ENCODE results near the gene TMSB15B.
"Not testable (repeated sequence)": the region's sequence is repeated elsewhere in the genome, so short reads cannot be mapped to it uniquely, and the experiment has no call there.

Gene TMSB15B

DNA sequence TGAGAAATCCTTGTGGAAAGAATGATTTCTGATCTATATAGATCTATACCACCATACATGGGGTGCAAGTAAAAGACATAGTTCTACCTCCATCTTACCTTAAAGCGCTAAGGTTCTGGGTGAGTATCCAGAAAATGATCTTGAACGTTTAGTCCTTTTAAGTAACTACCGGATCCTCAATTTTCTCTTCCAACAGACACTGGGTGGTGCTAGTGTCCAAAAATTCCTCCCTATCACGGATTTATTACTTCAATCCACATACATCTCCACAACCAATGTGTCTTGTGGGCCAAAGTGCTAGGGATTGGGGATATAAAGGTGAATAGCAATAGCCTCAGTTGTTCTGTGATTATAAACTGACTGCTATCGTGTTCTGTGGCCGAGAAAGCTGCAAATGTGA is 1.8 kb upstream of the TMSB15B start:
- not testable (repeated sequence) for H3K27me3 Mint-ChIP-seq, H3K9me3 Mint-ChIP-seq

GRCh38 chrX:103983508-103983907 is 21.1 kb downstream of the TMSB15B start:
- H3K27ac Mint-ChIP-seq; H3K27me3 Mint-ChIP-seq; H3K4me3 Mint-ChIP-seq; H3K9me3 Mint-ChIP-seq; H3K36me3 Mint-ChIP-seq (ENCODE audit: low read depth); H3K4me1 Mint-ChIP-seq (ENCODE audit: low read depth): not testable (repeated sequence)

More for the DNA sequence above, 1.8 kb upstream of the TMSB15B start:
- H3K27ac Mint-ChIP-seq; H3K4me3 Mint-ChIP-seq; H3K36me3 Mint-ChIP-seq (ENCODE audit: low read depth); H3K4me1 Mint-ChIP-seq (ENCODE audit: low read depth): not testable (repeated sequence)

DNA sequence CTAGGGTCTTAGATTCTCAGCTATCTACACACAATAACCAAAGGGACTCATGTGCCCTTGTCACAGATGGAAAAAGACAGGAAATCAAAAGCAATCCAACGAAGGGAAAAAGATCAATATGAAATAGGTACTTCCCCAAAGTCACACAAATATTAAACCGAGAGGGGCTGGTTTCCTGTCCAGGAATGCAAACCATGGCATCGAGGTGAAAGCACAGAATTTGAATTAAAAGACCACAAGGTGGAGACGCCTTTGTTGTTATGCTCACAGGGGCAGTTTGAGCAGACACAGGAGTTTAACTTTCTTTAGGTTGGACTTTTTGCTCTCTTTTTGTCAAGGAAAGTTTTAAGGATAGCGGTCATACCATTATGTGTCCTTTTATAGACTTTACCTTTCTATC is 36.8 kb downstream of the TMSB15B start:
- Mint-ChIP-seq H3K36me3 (ENCODE audit: low read depth) (no peaks in the 10 kb centered on the region), H3K27me3 (no peaks in the 10 kb centered on the region), H3K9me3 (no peaks in the 10 kb centered on the region), H3K27ac (no peak overlapping the region), H3K4me3 (no peak overlapping the region), H3K4me1 (ENCODE audit: low read depth) (no peaks in the 10 kb centered on the region)

GRCh38 chrX:104008831-104009230 is 46.4 kb downstream of the TMSB15B start:
- no peaks in the 10 kb centered on the region for H3K27me3 Mint-ChIP-seq
- H3K36me3 Mint-ChIP-seq (ENCODE audit: low read depth), result no peaks in the 10 kb centered on the region
- no peak overlapping the region for H3K4me3 Mint-ChIP-seq
- no peaks in the 10 kb centered on the region for H3K9me3 Mint-ChIP-seq
- H3K27ac Mint-ChIP-seq, result no peak overlapping the region
- H3K4me1 Mint-ChIP-seq (ENCODE audit: low read depth), result no peaks in the 10 kb centered on the region

DNA sequence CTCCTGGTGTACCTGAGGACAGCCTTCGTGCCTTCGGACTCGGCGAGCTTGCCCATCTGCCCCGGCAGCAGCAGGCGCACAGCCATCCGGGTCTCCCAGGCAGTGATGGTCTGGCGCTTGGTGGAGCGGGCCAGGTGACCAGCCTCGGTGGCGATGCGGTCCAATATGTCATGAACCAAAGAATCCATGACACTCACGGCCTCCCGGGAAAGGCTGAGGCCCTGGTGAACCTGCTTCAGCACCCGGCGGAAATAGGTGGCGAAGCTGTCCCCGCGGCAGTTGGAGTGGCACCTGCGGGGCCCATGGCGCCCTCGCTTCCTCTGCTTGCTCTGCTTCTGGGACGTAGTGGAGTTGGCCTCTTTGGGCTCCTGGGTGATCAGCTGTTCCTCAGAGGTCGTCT is 50.7 kb downstream of the TMSB15B start:
- Mint-ChIP-seq H3K27ac (no peak overlapping the region), H3K4me1 (ENCODE audit: low read depth) (no peaks in the 10 kb centered on the region), H3K9me3 (no peaks in the 10 kb centered on the region), H3K27me3 (no peaks in the 10 kb centered on the region), H3K4me3 (no peak overlapping the region), H3K36me3 (ENCODE audit: low read depth) (no peaks in the 10 kb centered on the region)

DNA sequence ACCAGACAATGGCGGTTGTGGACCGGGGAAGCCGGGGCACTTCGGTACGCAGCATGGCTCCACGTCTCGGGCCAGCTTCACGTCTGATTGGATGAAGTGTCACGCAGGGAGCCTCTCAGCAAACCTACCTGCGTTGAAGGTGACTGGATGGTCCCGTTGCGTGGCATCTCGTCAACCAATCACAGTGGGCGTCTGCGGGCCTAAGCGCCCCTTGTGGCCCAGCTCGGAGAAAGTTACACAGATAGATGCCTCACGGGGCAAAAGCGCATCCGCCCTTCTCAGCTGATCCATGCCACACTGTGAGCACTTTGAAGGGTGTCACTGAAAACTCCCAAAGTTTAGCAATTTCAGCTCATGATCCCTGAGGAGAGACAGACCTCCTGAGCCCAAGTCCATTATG is 51.2 kb downstream of the TMSB15B start, which contains the start of gene H2BW1:
Gene H2BW1, minus strand, starts transcription at position 103 of the 400 bp plus-strand sequence. CDS start 132 bp downstream, outside the sequence.
- no peak within 1 kb of the TSS for H3K4me3 Mint-ChIP-seq
- H3K36me3 Mint-ChIP-seq (ENCODE audit: low read depth), result no peaks in the 10 kb centered on the region
- H3K9me3 Mint-ChIP-seq, result no peaks in the 10 kb centered on the region
- H3K27me3 Mint-ChIP-seq, result no peaks in the 10 kb centered on the region
- no peaks in the 10 kb centered on the region for H3K4me1 Mint-ChIP-seq (ENCODE audit: low read depth)
- H3K27ac Mint-ChIP-seq, result no peak within 1 kb of the TSS

DNA sequence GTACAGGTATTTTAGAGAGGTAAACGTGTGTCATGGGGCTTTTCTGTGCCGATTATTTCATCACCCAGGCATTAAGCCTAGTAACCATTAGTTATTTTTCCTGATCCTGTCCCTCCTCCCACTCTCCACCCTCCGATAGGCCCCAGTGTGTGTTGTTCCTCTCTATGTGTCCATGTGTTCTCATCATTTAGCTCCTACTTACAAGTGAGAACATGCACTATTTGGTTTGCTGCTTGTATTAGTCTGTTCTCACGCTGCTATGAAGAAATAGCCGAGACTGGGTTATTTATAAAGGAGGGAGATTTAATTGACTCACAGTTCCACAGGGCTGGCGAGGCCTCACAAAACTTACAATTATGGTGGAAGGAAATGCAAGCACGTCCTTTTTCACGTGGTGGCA is 53.1 kb downstream of the TMSB15B start:
- H3K9me3 Mint-ChIP-seq; H3K4me1 Mint-ChIP-seq (ENCODE audit: low read depth); H3K27ac Mint-ChIP-seq; H3K4me3 Mint-ChIP-seq; H3K27me3 Mint-ChIP-seq; H3K36me3 Mint-ChIP-seq (ENCODE audit: low read depth): not testable (repeated sequence)

Data from stimulated activated naive CD8-positive, alpha-beta T cell treated with anti-CD3 and anti-CD28 coated beads, Interleukin-15, Interleukin-2, amounts not matched to agents 100 ng/mL and 50 ng/mL, for 24 hours (primary cell).